ENCODE measurements around the gene FJX1. TPM values are rescaled to one million over a fixed set of nuclear protein-coding genes. Genes with fewer than 3 reads are reported as not detected.

FJX1 gene
- total RNA-seq, 1 experiment from 2014 or later, result not detected

GRCh38 chr11:35598254-35599125 lies 19.8 kb upstream of the FJX1 start:
- no peak for DNase-seq
- Histone ChIP-seq H3K9me2 (replicated peaks; ENCODE audit: insufficient read depth, low read length) (no peaks in the 10 kb centered on the region), H4K20me1 (ENCODE audit: insufficient read depth, low read depth, low read length) (no peaks in the 10 kb centered on the region), H3K27me3 (ENCODE audit: low read length) (no peaks in the 10 kb centered on the region), H3K36me3 (ENCODE audit: insufficient read depth, low read length) (no peaks in the 10 kb centered on the region), H3K79me2 (ENCODE audit: low read length) (no peaks in the 10 kb centered on the region), H2AFZ (ENCODE audit: low read length) (no peak overlapping the region), H3K4me3 (ENCODE audit: low read length) (no peak overlapping the region), H3K27ac (ENCODE audit: low read length) (no peak overlapping the region), H3K4me1 (ENCODE audit: low read length) (no peaks in the 10 kb centered on the region), H3K4me2 (ENCODE audit: low read depth, low read length, poor library complexity, severe bottlenecking) (no peak overlapping the region), H3K9me3 (ENCODE audit: low read length) (no peaks in the 10 kb centered on the region), H3K9ac (ENCODE audit: low read length) (no peak overlapping the region)

- Histone ChIP-seq H3K36me3 (ENCODE audit: insufficient read depth, low read length) (no peaks in the 10 kb centered on the region), H4K20me1 (ENCODE audit: insufficient read depth, low read depth, low read length) (no peaks in the 10 kb centered on the region), H3K9me2 (replicated peaks; ENCODE audit: insufficient read depth, low read length) (no peaks in the 10 kb centered on the region), H3K27ac (ENCODE audit: low read length) (no peak overlapping the region), H3K9ac (ENCODE audit: low read length) (no peak overlapping the region), H3K27me3 (ENCODE audit: low read length) (no peaks in the 10 kb centered on the region), H3K4me1 (ENCODE audit: low read length) (no peaks in the 10 kb centered on the region), H2AFZ (ENCODE audit: low read length) (no peak overlapping the region), H3K9me3 (ENCODE audit: low read length) (no peaks in the 10 kb centered on the region), H3K4me3 (ENCODE audit: low read length) (no peak overlapping the region), H3K79me2 (ENCODE audit: low read length) (no peaks in the 10 kb centered on the region), H3K4me2 (ENCODE audit: low read depth, low read length, poor library complexity, severe bottlenecking) (no peak overlapping the region)
- DNase-seq, result no peak
Measured at GRCh38 chr11:35600331-35600838, 17.9 kb upstream of the FJX1 start.

DNA sequence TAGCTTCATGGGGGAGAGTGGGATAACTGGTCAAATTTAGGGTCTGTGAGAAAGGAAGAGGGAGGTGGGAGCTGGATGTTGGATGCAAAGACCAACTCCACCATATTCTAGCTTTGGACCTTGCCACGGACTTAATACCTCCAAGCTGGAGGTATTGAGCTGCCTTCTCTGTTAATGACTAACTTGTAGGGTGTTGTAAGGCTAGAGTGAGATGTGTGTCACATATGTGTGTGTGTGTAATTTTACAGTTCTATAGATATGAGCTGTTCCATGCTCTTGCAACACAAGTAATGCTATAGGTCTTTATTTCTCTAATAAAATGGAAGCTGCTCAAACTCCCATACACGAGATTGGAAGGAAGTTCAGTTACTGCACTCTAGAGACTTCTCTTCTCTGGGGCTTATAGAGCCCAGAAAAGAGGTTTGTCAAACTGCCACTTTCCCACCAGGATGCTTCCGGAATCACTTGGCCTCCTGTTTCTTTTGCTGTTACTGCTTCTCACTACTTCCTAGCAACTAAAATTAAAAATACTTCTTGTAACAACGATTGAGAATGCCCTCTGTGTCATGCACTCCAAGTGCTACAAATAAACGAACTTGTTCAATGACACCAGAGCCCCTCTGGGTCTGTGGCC lies 16.0 kb upstream of the FJX1 start:
- no peaks in the 10 kb centered on the region for H3K4me1 ChIP-seq (ENCODE audit: low read length)
- no peak overlapping the region for H3K9ac ChIP-seq (ENCODE audit: low read length)
- no peaks in the 10 kb centered on the region for H3K9me2 ChIP-seq (replicated peaks; ENCODE audit: insufficient read depth, low read length)
- no peak overlapping the region for H3K4me2 ChIP-seq (ENCODE audit: low read depth, low read length, poor library complexity, severe bottlenecking)
- no peak for DNase-seq
- no peak overlapping the region for H3K27ac ChIP-seq (ENCODE audit: low read length)
- no peak overlapping the region for H3K4me3 ChIP-seq (ENCODE audit: low read length)
- no peak overlapping the region for H2AFZ ChIP-seq (ENCODE audit: low read length)
- no peaks in the 10 kb centered on the region for H3K9me3 ChIP-seq (ENCODE audit: low read length)
- no peaks in the 10 kb centered on the region for H3K36me3 ChIP-seq (ENCODE audit: insufficient read depth, low read length)
- H3K79me2 ChIP-seq (ENCODE audit: low read length), result no peaks in the 10 kb centered on the region
- H3K27me3 ChIP-seq (ENCODE audit: low read length), result no peaks in the 10 kb centered on the region
- H4K20me1 ChIP-seq (ENCODE audit: insufficient read depth, low read depth, low read length), result no peaks in the 10 kb centered on the region

GRCh38 chr11:35602979-35603378 lies 15.3 kb upstream of the FJX1 start:
- Histone ChIP-seq H4K20me1 (ENCODE audit: insufficient read depth, low read depth, low read length) (no peaks in the 10 kb centered on the region), H3K4me2 (ENCODE audit: low read depth, low read length, poor library complexity, severe bottlenecking) (no peak overlapping the region), H2AFZ (ENCODE audit: low read length) (no peak overlapping the region), H3K9me3 (ENCODE audit: low read length) (no peaks in the 10 kb centered on the region), H3K9me2 (replicated peaks; ENCODE audit: insufficient read depth, low read length) (no peaks in the 10 kb centered on the region), H3K36me3 (ENCODE audit: insufficient read depth, low read length) (no peaks in the 10 kb centered on the region), H3K9ac (ENCODE audit: low read length) (no peak overlapping the region), H3K4me1 (ENCODE audit: low read length) (no peaks in the 10 kb centered on the region), H3K4me3 (ENCODE audit: low read length) (no peak overlapping the region), H3K79me2 (ENCODE audit: low read length) (no peaks in the 10 kb centered on the region), H3K27me3 (ENCODE audit: low read length) (no peaks in the 10 kb centered on the region), H3K27ac (ENCODE audit: low read length) (no peak overlapping the region)
- no peak for DNase-seq

DNA sequence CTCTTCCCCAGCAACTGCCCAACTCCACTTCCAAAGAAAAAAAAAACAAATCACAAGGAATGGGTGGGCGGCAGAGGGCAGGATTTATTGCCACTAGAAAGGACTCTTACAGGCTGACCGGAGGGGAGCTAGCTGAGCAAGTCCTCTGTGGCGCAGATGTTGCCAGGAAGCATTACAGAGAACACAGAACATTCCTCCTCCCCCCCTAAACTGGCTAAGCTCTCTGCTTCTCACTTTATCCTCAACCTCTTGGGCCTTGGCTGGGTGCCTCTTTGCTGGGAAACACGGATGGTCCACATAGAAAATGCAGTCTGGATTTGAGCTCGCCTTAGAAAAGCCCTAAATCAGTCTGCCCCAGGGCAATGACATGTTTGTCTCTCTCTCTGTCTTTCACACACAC lies 12.6 kb upstream of the FJX1 start:
- H3K9me2 ChIP-seq (replicated peaks; ENCODE audit: insufficient read depth, low read length), result no peaks in the 10 kb centered on the region

GRCh38 chr11:35606206-35606605 lies 12.1 kb upstream of the FJX1 start:
- Histone ChIP-seq H3K4me2 (ENCODE audit: low read depth, low read length, poor library complexity, severe bottlenecking) (no peak overlapping the region), H3K9ac (ENCODE audit: low read length) (no peak overlapping the region), H3K9me3 (ENCODE audit: low read length) (no peaks in the 10 kb centered on the region), H3K79me2 (ENCODE audit: low read length) (no peaks in the 10 kb centered on the region), H4K20me1 (ENCODE audit: insufficient read depth, low read depth, low read length) (no peaks in the 10 kb centered on the region), H3K4me1 (ENCODE audit: low read length) (no peaks in the 10 kb centered on the region), H3K27ac (ENCODE audit: low read length) (no peak overlapping the region), H3K36me3 (ENCODE audit: insufficient read depth, low read length) (no peaks in the 10 kb centered on the region), H2AFZ (ENCODE audit: low read length) (no peak overlapping the region), H3K9me2 (replicated peaks; ENCODE audit: insufficient read depth, low read length) (no peaks in the 10 kb centered on the region), H3K27me3 (ENCODE audit: low read length) (no peaks in the 10 kb centered on the region), H3K4me3 (ENCODE audit: low read length) (no peak overlapping the region)
- DNase-seq, result no peak

More for the DNA sequence above, 12.6 kb upstream of the FJX1 start:
- Histone ChIP-seq H4K20me1 (ENCODE audit: insufficient read depth, low read depth, low read length) (no peaks in the 10 kb centered on the region), H3K27me3 (ENCODE audit: low read length) (no peaks in the 10 kb centered on the region), H3K9ac (ENCODE audit: low read length) (no peak overlapping the region), H3K9me3 (ENCODE audit: low read length) (no peaks in the 10 kb centered on the region), H2AFZ (ENCODE audit: low read length) (no peak overlapping the region), H3K36me3 (ENCODE audit: insufficient read depth, low read length) (no peaks in the 10 kb centered on the region), H3K79me2 (ENCODE audit: low read length) (no peaks in the 10 kb centered on the region), H3K4me1 (ENCODE audit: low read length) (no peaks in the 10 kb centered on the region), H3K27ac (ENCODE audit: low read length) (no peak overlapping the region), H3K4me2 (ENCODE audit: low read depth, low read length, poor library complexity, severe bottlenecking) (no peak overlapping the region), H3K4me3 (ENCODE audit: low read length) (no peak overlapping the region)
- DNase-seq, result no peak

- Histone ChIP-seq H3K36me3 (ENCODE audit: insufficient read depth, low read length) (no peaks in the 10 kb centered on the region), H3K9ac (ENCODE audit: low read length) (no peak overlapping the region), H3K4me2 (ENCODE audit: low read depth, low read length, poor library complexity, severe bottlenecking) (no peak overlapping the region), H2AFZ (ENCODE audit: low read length) (no peak overlapping the region), H3K4me1 (ENCODE audit: low read length) (no peaks in the 10 kb centered on the region), H3K79me2 (ENCODE audit: low read length) (no peaks in the 10 kb centered on the region), H4K20me1 (ENCODE audit: insufficient read depth, low read depth, low read length) (no peaks in the 10 kb centered on the region), H3K27me3 (ENCODE audit: low read length) (no peaks in the 10 kb centered on the region), H3K9me2 (replicated peaks; ENCODE audit: insufficient read depth, low read length) (no peaks in the 10 kb centered on the region), H3K4me3 (ENCODE audit: low read length) (no peak overlapping the region), H3K27ac (ENCODE audit: low read length) (no peak overlapping the region), H3K9me3 (ENCODE audit: low read length) (no peaks in the 10 kb centered on the region)
- DNase-seq, result no peak
Measured at GRCh38 chr11:35608502-35608901, 9.8 kb upstream of the FJX1 start.

- H2AFZ ChIP-seq (ENCODE audit: low read length), result no peak overlapping the region
Measured at GRCh38 chr11:35609656-35610055, 8.6 kb upstream of the FJX1 start.

More at GRCh38 chr11:35609656-35610055, 8.6 kb upstream of the FJX1 start:
- no peaks in the 10 kb centered on the region for H3K9me2 ChIP-seq (replicated peaks; ENCODE audit: insufficient read depth, low read length)
- no peak overlapping the region for H3K4me3 ChIP-seq (ENCODE audit: low read length)
- no peaks in the 10 kb centered on the region for H4K20me1 ChIP-seq (ENCODE audit: insufficient read depth, low read depth, low read length)
- H3K4me2 ChIP-seq (ENCODE audit: low read depth, low read length, poor library complexity, severe bottlenecking), result no peak overlapping the region
- no peaks in the 10 kb centered on the region for H3K9me3 ChIP-seq (ENCODE audit: low read length)
- no peak overlapping the region for H3K9ac ChIP-seq (ENCODE audit: low read length)
- no peaks in the 10 kb centered on the region for H3K4me1 ChIP-seq (ENCODE audit: low read length)
- H3K36me3 ChIP-seq (ENCODE audit: insufficient read depth, low read length), result no peaks in the 10 kb centered on the region
- no peaks in the 10 kb centered on the region for H3K79me2 ChIP-seq (ENCODE audit: low read length)
- DNase-seq, result no peak
- H3K27me3 ChIP-seq (ENCODE audit: low read length), result no peaks in the 10 kb centered on the region
- H3K27ac ChIP-seq (ENCODE audit: low read length), result no peak overlapping the region
